Activated CD4-positive, CD25-positive, alpha-beta regulatory T cell treated with anti-CD3 and anti-CD28 coated beads, Interleukin-2, amount 50 U/mL, for 72 hours (primary cell): ENCODE measurements around the gene GDF3.
"Not testable (repeated sequence)": the region's sequence is repeated elsewhere in the genome, so short reads cannot be mapped to it uniquely, and the experiment has no call there.

Source experiments
- DNase-seq: peaks from one replicate; pipeline ENCODE4 v3.0.0; 2021

The GDF3 gene

GRCh38 chr12:7695566-7696197 is at the start of gene GDF3:
Gene GDF3 (minus strand): TSS chr12:7695775. CDS start chr12:7695728, 47 bp downstream.
- no peak for DNase-seq

GRCh38 chr12:7732993-7733392 is 37.4 kb upstream of the GDF3 start:
- DNase-seq: no peak

GRCh38 chr12:7731486-7731885 is 35.9 kb upstream of the GDF3 start:
- DNase-seq: no peak

- not testable (repeated sequence) for DNase-seq
Observed at GRCh38 chr12:7730984-7731383, 35.4 kb upstream of the GDF3 start.

GRCh38 chr12:7729746-7730145 is 34.2 kb upstream of the GDF3 start:
- no peak for DNase-seq

GRCh38 chr12:7723926-7724325 is 28.4 kb upstream of the GDF3 start:
- no peak for DNase-seq

GRCh38 chr12:7719946-7720730 is 24.6 kb upstream of the GDF3 start:
- no peak for DNase-seq

- DNase-seq: no peak
Observed at GRCh38 chr12:7716381-7716780, 20.8 kb upstream of the GDF3 start.

GRCh38 chr12:7712841-7713442 is 17.4 kb upstream of the GDF3 start:
- DNase-seq: no peak

GRCh38 chr12:7711133-7711532 is 15.6 kb upstream of the GDF3 start, which contains the start of gene DPPA3:
Gene DPPA3 (plus strand): TSS chr12:7711433. CDS start chr12:7711571, 138 bp downstream.
- no peak for DNase-seq

GRCh38 chr12:7709969-7710675 is 14.5 kb upstream of the GDF3 start:
- no peak for DNase-seq

- DNase-seq: no peak
Observed at GRCh38 chr12:7705846-7706245, 10.3 kb upstream of the GDF3 start.

- no peak for DNase-seq
Observed at GRCh38 chr12:7695237-7695560, 376 bp downstream of the GDF3 start.

GRCh38 chr12:7694556-7695236 is 879 bp downstream of the GDF3 start:
- DNase-seq: no peak

GRCh38 chr12:7693793-7694192 is 1.8 kb downstream of the GDF3 start:
- DNase-seq: no peak

GRCh38 chr12:7681535-7681934 is 14.0 kb downstream of the GDF3 start:
- DNase-seq: no peak

- DNase-seq: no peak
Observed at GRCh38 chr12:7679251-7680045, 16.1 kb downstream of the GDF3 start.

GRCh38 chr12:7678744-7679143 is 16.8 kb downstream of the GDF3 start:
- no peak for DNase-seq

GRCh38 chr12:7677432-7677888 is 18.1 kb downstream of the GDF3 start:
- not testable (repeated sequence) for DNase-seq

- DNase-seq: not testable (repeated sequence)
Observed at GRCh38 chr12:7675455-7675854, 20.1 kb downstream of the GDF3 start.

GRCh38 chr12:7668171-7668570 is 27.4 kb downstream of the GDF3 start:
- no peak for DNase-seq

GRCh38 chr12:7667125-7667524 is 28.4 kb downstream of the GDF3 start:
- DNase-seq: no peak
